Placental epithelial cell (primary cell): ENCODE results near the gene CYLC1. TPM values are rescaled to one million over a fixed set of nuclear protein-coding genes. Genes with fewer than 3 reads are reported as not detected.

ENCODE experiments used
- total RNA-seq: library from RNA; depleted of rRNA; stranded (reverse); fragments of >200 nt; gene quantifications from 2 replicates; pipeline ENCODE4 v1.2.3, GENCODE V29; 2012

The CYLC1 gene, protein sequence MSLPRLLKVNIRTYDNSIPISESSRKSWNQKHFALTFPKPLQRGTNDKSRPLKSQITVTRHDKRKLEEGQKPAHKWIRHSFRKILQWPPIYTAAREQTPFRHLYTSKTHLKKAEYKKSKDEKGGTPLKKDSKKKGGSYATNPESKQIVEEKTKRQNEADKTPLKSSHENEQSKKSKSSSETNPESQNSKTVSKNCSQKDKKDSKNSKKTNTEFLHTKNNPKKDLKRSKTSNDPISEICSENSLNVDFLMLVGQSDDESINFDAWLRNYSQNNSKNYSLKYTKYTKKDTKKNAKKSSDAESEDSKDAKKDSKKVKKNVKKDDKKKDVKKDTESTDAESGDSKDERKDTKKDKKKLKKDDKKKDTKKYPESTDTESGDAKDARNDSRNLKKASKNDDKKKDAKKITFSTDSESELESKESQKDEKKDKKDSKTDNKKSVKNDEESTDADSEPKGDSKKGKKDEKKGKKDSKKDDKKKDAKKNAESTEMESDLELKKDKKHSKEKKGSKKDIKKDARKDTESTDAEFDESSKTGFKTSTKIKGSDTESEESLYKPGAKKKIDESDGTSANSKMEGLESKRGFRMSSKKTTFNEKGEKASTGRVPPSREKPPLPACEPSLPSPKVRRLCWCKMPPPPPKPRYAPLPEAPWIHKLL
- not detected in 2 replicates for total RNA-seq

DNA sequence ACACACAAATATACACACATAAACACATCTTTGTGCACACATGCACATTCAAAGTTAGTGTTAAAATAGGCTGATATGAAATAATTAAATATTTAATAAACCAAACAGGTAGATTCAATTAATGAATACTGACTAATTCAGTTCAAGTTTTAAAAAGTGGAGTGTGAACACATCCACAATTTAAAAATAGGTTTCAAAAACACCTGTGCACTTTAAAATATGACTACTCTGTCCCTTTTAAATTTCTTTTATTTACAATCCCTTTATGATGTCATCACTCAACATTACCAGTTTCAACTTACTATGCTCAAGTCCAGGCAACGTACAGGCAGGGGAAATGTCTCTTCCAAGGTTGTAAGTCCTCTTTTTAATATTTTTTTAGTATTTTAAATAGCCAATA is at the start of gene CYLC1:
Gene CYLC1 (plus strand): TSS at position 301 of the 400 bp plus-strand sequence. CDS start 37 bp downstream, at position 338.

